HCT116 (cell line): Measurements from ENCODE around the gene NCOA1. TPM values are rescaled to one million over a fixed set of nuclear protein-coding genes. Genes with fewer than 3 reads are reported as not detected.

Experiments
- ATAC-seq: fragments of 200-7000 bp; cut with Tn5 transposase; 2 replicates; pipeline ENCODE4 v1.9.1; 2020; ENCODE audit warnings: mild to moderate bottlenecking, moderate library complexity
- BruUV-seq: library from RNA; stranded (reverse); fragments of 400-500 nt; replicated peaks from 2 replicates; lab custom pipeline; 2021; lab: Mats Ljungman, UMichigan
- CTCF ChIA-PET: fragments of 300-600 bp; sonication (Branson Sonifier 250); formaldehyde crosslinking; loops from one replicate; lab custom pipeline; 2021; ENCODE audit warnings: antibody characterized with exemption; lab: Charles Lee
- POLR2A ChIA-PET: fragments of 300-600, 350-600 bp; sonication (Branson Sonifier 250); formaldehyde crosslinking; loops from one replicate; lab custom pipeline; 2021; ENCODE audit warnings: antibody characterized with exemption; lab: Charles Lee
- RAD21 ChIA-PET, 2 experiments: fragments of 300-600 bp; sonication (Branson Sonifier 250); formaldehyde crosslinking; loops; one replicate each; lab custom pipeline; 2023; ENCODE audit warnings: low total read pairs in 2 of 2; ENCODE audit not compliant: uncharacterized antibody in 2 of 2, unreplicated experiment in 2 of 2, low non-redundant PET in 1 of 2; lab: Charles Lee
- DNase-seq: peaks from one replicate; pipeline ENCODE4 v3.0.0-alpha.2; 2010; ENCODE audit warnings: low read depth, low spot score
- H2AFZ ChIP-seq: fragments of 200-600 bp; shearing (Covaris generic), sonication (generic); 2 replicates; pipeline ENCODE4 v1.6.1; 2017; ENCODE audit warnings: low read depth, mixed run types, mixed read lengths, antibody characterized with exemption, low read length; ENCODE audit not compliant: poor library complexity, severe bottlenecking
- H3K27ac ChIP-seq: 2 replicates; pipeline ENCODE4 v1.5.1; 2012; ENCODE audit warnings: low read depth, low read length
- H3K27me3 ChIP-seq: fragments of 200-600 bp; sonication (generic); 2 replicates; pipeline ENCODE4 v1.6.1; 2016; ENCODE audit warnings: mixed run types, low read length, mixed read lengths; ENCODE audit not compliant: insufficient read depth
- H3K36me3 ChIP-seq, 2 experiments: fragments of 200-500 bp in 1 of 2; fragments of 200-600 bp in 1 of 2; sonication (Bioruptor generic) in 1 of 2; sonication (generic) in 1 of 2; 2 replicates each; pipeline versions ENCODE4 v1.5.1 to v1.6.1; 2014 to 2016; ENCODE audit warnings: low read length in 2 of 2, inconsistent platforms in 1 of 2, mixed read lengths in 1 of 2, mixed run types in 1 of 2; ENCODE audit not compliant: insufficient read depth in 2 of 2, control insufficient read depth in 1 of 2
- H3K4me1 ChIP-seq, 2 experiments: fragments of 200-600 bp in 1 of 2; sonication (generic) in 1 of 2; 2 replicates each; pipeline versions ENCODE4 v1.5.1 to v1.6.1; 2012 to 2017; ENCODE audit warnings: low read length in 2 of 2, inconsistent platforms in 1 of 2, mild to moderate bottlenecking in 1 of 2, mixed read lengths in 1 of 2, mixed run types in 1 of 2, moderate library complexity in 1 of 2; ENCODE audit not compliant: insufficient read depth in 2 of 2, control insufficient read depth in 1 of 2
- H3K4me2 ChIP-seq: fragments of 200-600 bp; sonication (generic); 2 replicates; pipeline ENCODE4 v1.6.1; 2017; ENCODE audit warnings: mixed run types, low read length, mixed read lengths
- H3K4me3 ChIP-seq, 2 experiments: fragments of 200-600 bp in 1 of 2; sonication (generic) in 1 of 2; replicated peaks in 1 of 2; 2 replicates each; pipeline ENCODE4 v1.5.1; 2011 to 2016; ENCODE audit warnings: low read length in 2 of 2, control low read depth in 1 of 2, low read depth in 1 of 2, mild to moderate bottlenecking in 1 of 2, mixed read lengths in 1 of 2, mixed run types in 1 of 2
- H3K79me2 ChIP-seq: fragments of 200-600 bp; sonication (generic); 2 replicates; pipeline ENCODE4 v1.6.1; 2017; ENCODE audit warnings: mild to moderate bottlenecking, mixed run types, low read length, moderate library complexity, mixed read lengths; ENCODE audit not compliant: insufficient read depth
- H3K9ac ChIP-seq: fragments of 200-600 bp; sonication (generic); 2 replicates; pipeline ENCODE4 v1.6.1; 2016; ENCODE audit warnings: low read length, mixed read lengths
- H3K9me2 ChIP-seq: fragments of 200-600 bp; sonication (generic), shearing (Covaris generic); 2 replicates; pipeline ENCODE4 v1.6.1; 2017; ENCODE audit warnings: mixed run types, mild to moderate bottlenecking, moderate library complexity; ENCODE audit not compliant: insufficient read depth
- H3K9me3 ChIP-seq, 2 experiments: fragments of 200-500 bp in 1 of 2; fragments of 200-600 bp in 1 of 2; sonication (Bioruptor generic) in 1 of 2; sonication (generic) in 1 of 2; 2 replicates each; pipeline ENCODE4 v1.6.1; 2014 to 2017; ENCODE audit warnings: low read length in 2 of 2, mixed read lengths in 2 of 2, inconsistent platforms in 1 of 2, low read depth in 1 of 2, mild to moderate bottlenecking in 1 of 2, mixed run types in 1 of 2, moderate library complexity in 1 of 2; ENCODE audit not compliant: control insufficient read depth in 1 of 2, insufficient read depth in 1 of 2
- H4K20me1 ChIP-seq: fragments of 200-600 bp; sonication (generic), shearing (Covaris generic); 2 replicates; pipeline ENCODE4 v1.6.1; 2017; ENCODE audit warnings: mixed run types, mild to moderate bottlenecking, moderate library complexity; ENCODE audit not compliant: insufficient read depth
- ATF3 ChIP-seq: IDR thresholded peaks from 2 replicates; pipeline ENCODE4 v1.6.1; 2012
- CEBPB ChIP-seq: IDR thresholded peaks from 2 replicates; pipeline ENCODE4 v1.6.1; 2012; ENCODE audit warnings: low read depth
- ELF1 ChIP-seq: IDR thresholded peaks from 2 replicates; pipeline ENCODE4 v1.6.1; 2012; ENCODE audit warnings: low read depth, borderline replicate concordance
- EZH2 ChIP-seq: fragments of 200-600 bp; sonication (generic); IDR thresholded peaks from 2 replicates; pipeline ENCODE4 v1.6.1; 2017; ENCODE audit warnings: antibody characterized with exemption, mixed run types
- JUND ChIP-seq: IDR thresholded peaks from 2 replicates; pipeline ENCODE4 v1.6.1; 2012
- MAX ChIP-seq: IDR thresholded peaks from 2 replicates; pipeline ENCODE4 v1.6.1; 2012
- RAD21 ChIP-seq: IDR thresholded peaks from 2 replicates; pipeline ENCODE4 v1.6.1; 2012; ENCODE audit warnings: low read depth, mild to moderate bottlenecking
- SP1 ChIP-seq: IDR thresholded peaks from 2 replicates; pipeline ENCODE4 v1.6.1; 2012; ENCODE audit warnings: low read depth
- YY1 ChIP-seq: IDR thresholded peaks from 2 replicates; pipeline ENCODE4 v1.6.1; 2011; ENCODE audit warnings: low read length, low read depth, moderate library complexity, mild to moderate bottlenecking; ENCODE audit not compliant: insufficient replicate concordance; ENCODE audit errors: extremely low read depth
- ZFX ChIP-seq: fragments of 450-650 bp; IDR thresholded peaks from 2 replicates; pipeline ENCODE4 v1.6.1; 2017
- intact Hi-C: fragments of 100-400 bp; cut with micrococcal nuclease; formaldehyde crosslinking; loops from 2 replicates; pipeline ENCODE4 v1.10.0; 2022
- total RNA-seq: library from RNA; stranded (reverse); gene quantifications from one replicate; pipeline ENCODE4 v1.2.1, GENCODE V29; 2021; ENCODE audit not compliant: unreplicated experiment
- TF ChIP-seq, protein P1 (sequence below), 3 experiments: fragments of 200-600 bp in 1 of 3; sonication (generic) in 1 of 3; IDR thresholded peaks in 2 of 3; conservative IDR thresholded peaks in 1 of 3; 2 replicates each; pipeline ENCODE4 v1.5.1; 2012 to 2017; ENCODE audit warnings: low read depth in 2 of 3, low read length in 2 of 3, antibody characterized with exemption in 1 of 3, borderline replicate concordance in 1 of 3, control low read depth in 1 of 3, mild to moderate bottlenecking in 1 of 3, mixed read lengths in 1 of 3, mixed run types in 1 of 3, moderate library complexity in 1 of 3; ENCODE audit not compliant: insufficient read depth in 1 of 3

The NCOA1 gene
- total RNA-seq, 1 experiment from 2014 or later: 10.4 TPM

- BruUV-seq: no TSS peak
- H3K4me1 ChIP-seq: peaks cover 6 to 10% of the 10 kb centered on the region in 2 experiments
- no peaks in the 10 kb centered on the region for H3K79me2 ChIP-seq
- ChIA-PET RAD21 (no interaction called here), POLR2A (no interaction called here), CTCF (no interaction called here)
- ATAC-seq (no peak), DNase-seq (no peak)
- H3K36me3 ChIP-seq: no peaks in the 10 kb centered on the region
- no peak overlapping the region for H3K4me3 ChIP-seq
- intact Hi-C loops: no loop called here
- no peaks in the 10 kb centered on the region for H3K9me2 ChIP-seq
- no peak overlapping the region for H3K27ac ChIP-seq
- H3K27me3 ChIP-seq: no peaks in the 10 kb centered on the region
- H3K9ac ChIP-seq: no peak overlapping the region
- H2AFZ ChIP-seq: no peak overlapping the region
- no peak overlapping the region for H3K4me2 ChIP-seq
- no peak for TF ChIP-seq SP1
- TF ChIP-seq RAD21: no peak
- TF ChIP-seq EZH2: no peak
- TF ChIP-seq JUND: no peak
- no peak for TF ChIP-seq YY1
- no peak for TF ChIP-seq MAX
- TF ChIP-seq ZFX: no peak
- TF ChIP-seq CEBPB: no peak
- TF ChIP-seq ATF3: no peak
- TF ChIP-seq ELF1: no peak
- TF ChIP-seq, protein P1, sequence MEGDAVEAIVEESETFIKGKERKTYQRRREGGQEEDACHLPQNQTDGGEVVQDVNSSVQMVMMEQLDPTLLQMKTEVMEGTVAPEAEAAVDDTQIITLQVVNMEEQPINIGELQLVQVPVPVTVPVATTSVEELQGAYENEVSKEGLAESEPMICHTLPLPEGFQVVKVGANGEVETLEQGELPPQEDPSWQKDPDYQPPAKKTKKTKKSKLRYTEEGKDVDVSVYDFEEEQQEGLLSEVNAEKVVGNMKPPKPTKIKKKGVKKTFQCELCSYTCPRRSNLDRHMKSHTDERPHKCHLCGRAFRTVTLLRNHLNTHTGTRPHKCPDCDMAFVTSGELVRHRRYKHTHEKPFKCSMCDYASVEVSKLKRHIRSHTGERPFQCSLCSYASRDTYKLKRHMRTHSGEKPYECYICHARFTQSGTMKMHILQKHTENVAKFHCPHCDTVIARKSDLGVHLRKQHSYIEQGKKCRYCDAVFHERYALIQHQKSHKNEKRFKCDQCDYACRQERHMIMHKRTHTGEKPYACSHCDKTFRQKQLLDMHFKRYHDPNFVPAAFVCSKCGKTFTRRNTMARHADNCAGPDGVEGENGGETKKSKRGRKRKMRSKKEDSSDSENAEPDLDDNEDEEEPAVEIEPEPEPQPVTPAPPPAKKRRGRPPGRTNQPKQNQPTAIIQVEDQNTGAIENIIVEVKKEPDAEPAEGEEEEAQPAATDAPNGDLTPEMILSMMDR (IDR thresholded peaks at IDR 0.05 in 2 of 3, conservative IDR thresholded peaks at IDR 0.05 in 1 of 3; ENCODE audit: borderline replicate concordance in 1 of 3, insufficient read depth in 1 of 3, low read depth in 2 of 3, low read length in 2 of 3): no peak
- no peaks in the 10 kb centered on the region for H3K9me3 ChIP-seq
- no peaks in the 10 kb centered on the region for H4K20me1 ChIP-seq
Observed at GRCh38 chr2:24485197-24485596, 5.9 kb upstream of the NCOA1 start.
